ENCODE measurements around the gene ZRANB1.

DNA sequence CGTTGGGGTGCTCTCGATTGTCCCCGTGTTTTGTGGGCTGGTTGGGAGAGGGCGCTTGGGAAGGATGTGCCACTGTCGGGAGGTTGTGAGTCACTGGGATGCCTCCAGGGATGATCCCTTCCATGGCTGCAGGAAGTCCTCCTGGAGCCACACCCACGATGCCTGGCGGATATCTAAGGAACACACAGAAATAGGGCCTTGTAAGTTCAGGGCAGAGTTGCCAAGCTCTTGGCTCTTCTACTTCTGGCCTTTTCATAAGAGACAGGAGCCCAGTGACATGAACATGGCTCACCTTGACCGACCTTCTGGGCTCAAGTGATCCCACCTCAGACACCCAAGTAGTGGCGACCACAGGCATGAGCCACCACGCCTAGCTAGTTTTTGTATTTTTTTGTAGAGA is 47.6 kb downstream of the ZRANB1 start:
- TF ChIP-seq, protein P1, sequence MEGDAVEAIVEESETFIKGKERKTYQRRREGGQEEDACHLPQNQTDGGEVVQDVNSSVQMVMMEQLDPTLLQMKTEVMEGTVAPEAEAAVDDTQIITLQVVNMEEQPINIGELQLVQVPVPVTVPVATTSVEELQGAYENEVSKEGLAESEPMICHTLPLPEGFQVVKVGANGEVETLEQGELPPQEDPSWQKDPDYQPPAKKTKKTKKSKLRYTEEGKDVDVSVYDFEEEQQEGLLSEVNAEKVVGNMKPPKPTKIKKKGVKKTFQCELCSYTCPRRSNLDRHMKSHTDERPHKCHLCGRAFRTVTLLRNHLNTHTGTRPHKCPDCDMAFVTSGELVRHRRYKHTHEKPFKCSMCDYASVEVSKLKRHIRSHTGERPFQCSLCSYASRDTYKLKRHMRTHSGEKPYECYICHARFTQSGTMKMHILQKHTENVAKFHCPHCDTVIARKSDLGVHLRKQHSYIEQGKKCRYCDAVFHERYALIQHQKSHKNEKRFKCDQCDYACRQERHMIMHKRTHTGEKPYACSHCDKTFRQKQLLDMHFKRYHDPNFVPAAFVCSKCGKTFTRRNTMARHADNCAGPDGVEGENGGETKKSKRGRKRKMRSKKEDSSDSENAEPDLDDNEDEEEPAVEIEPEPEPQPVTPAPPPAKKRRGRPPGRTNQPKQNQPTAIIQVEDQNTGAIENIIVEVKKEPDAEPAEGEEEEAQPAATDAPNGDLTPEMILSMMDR (conservative IDR thresholded peaks at IDR 0.05; ENCODE audit: low read depth in 2 of 2) = no peak
- peak; percentile 8; the same call in 1 of the 2 replicates for TF ChIP-seq POLR2AphosphoS5 (IDR thresholded peaks at IDR 0.05; ENCODE audit: low read depth)
- TF ChIP-seq STAT1 (IDR thresholded peaks at IDR 0.05; ENCODE audit: unreplicated experiment) = no peak
- TF ChIP-seq, protein P2, sequence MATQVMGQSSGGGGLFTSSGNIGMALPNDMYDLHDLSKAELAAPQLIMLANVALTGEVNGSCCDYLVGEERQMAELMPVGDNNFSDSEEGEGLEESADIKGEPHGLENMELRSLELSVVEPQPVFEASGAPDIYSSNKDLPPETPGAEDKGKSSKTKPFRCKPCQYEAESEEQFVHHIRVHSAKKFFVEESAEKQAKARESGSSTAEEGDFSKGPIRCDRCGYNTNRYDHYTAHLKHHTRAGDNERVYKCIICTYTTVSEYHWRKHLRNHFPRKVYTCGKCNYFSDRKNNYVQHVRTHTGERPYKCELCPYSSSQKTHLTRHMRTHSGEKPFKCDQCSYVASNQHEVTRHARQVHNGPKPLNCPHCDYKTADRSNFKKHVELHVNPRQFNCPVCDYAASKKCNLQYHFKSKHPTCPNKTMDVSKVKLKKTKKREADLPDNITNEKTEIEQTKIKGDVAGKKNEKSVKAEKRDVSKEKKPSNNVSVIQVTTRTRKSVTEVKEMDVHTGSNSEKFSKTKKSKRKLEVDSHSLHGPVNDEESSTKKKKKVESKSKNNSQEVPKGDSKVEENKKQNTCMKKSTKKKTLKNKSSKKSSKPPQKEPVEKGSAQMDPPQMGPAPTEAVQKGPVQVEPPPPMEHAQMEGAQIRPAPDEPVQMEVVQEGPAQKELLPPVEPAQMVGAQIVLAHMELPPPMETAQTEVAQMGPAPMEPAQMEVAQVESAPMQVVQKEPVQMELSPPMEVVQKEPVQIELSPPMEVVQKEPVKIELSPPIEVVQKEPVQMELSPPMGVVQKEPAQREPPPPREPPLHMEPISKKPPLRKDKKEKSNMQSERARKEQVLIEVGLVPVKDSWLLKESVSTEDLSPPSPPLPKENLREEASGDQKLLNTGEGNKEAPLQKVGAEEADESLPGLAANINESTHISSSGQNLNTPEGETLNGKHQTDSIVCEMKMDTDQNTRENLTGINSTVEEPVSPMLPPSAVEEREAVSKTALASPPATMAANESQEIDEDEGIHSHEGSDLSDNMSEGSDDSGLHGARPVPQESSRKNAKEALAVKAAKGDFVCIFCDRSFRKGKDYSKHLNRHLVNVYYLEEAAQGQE (IDR thresholded peaks at IDR 0.05; ENCODE audit: unreplicated experiment) = no peak
- TF ChIP-seq CREB1 (CRISPR knock-in tag; IDR thresholded peaks at IDR 0.05; ENCODE audit: low read depth) = no peak
- no peak for TF ChIP-seq EZH2 (IDR thresholded peaks at IDR 0.05; ENCODE audit: low read depth, unreplicated experiment)
